WTC11 (cell line): ENCODE results near the gene ELMO3. TPM values are rescaled to one million over a fixed set of nuclear protein-coding genes. Genes with fewer than 3 reads are reported as not detected.

ENCODE experiments used
- ATAC-seq: fragments of 200-7000 bp; cut with Tn5 transposase; 2 replicates; pipeline ENCODE4 v1.10.0; 2021; ENCODE audit warnings: mild to moderate bottlenecking, moderate library complexity
- CTCF ChIA-PET: fragments of 300-600 bp; sonication (Branson Sonifier 250); formaldehyde crosslinking; loops from one replicate; lab custom pipeline; 2021; ENCODE audit warnings: antibody characterized with exemption; lab: Charles Lee
- POLR2A ChIA-PET: fragments of 350-600 bp; sonication (Branson Sonifier 250); formaldehyde crosslinking; loops from one replicate; lab custom pipeline; 2021; ENCODE audit warnings: antibody characterized with exemption; lab: Charles Lee
- DNase-seq: peaks from one replicate; pipeline ENCODE4 v3.0.0; 2021; ENCODE audit warnings: low spot score
- H3K27ac Mint-ChIP-seq: 2 replicates; pipeline ENCODE4 v1.8.0; 2021; ENCODE audit warnings: mixed read lengths
- H3K27me3 Mint-ChIP-seq: 2 replicates; pipeline ENCODE4 v1.8.0; 2021; ENCODE audit warnings: low read depth, mild to moderate bottlenecking, moderate library complexity, mixed read lengths
- H3K36me3 Mint-ChIP-seq: 2 replicates; pipeline ENCODE4 v1.8.0; 2021; ENCODE audit warnings: mixed read lengths
- H3K4me1 Mint-ChIP-seq: 2 replicates; pipeline ENCODE4 v1.8.0; 2022; ENCODE audit warnings: mixed read lengths
- H3K4me3 Mint-ChIP-seq: 2 replicates; pipeline ENCODE4 v1.8.0; 2021; ENCODE audit warnings: mild to moderate bottlenecking, moderate library complexity, mixed read lengths
- H3K9me3 Mint-ChIP-seq: 2 replicates; pipeline ENCODE4 v1.8.0; 2021; ENCODE audit warnings: mixed read lengths
- AR ChIP-seq: fragments of 250-450 bp; sonication (Bioruptor Pico); IDR thresholded peaks from 2 replicates; pipeline ENCODE4 v1.9.0; 2021; ENCODE audit warnings: mild to moderate bottlenecking
- CREB1 ChIP-seq: sonication (generic); formaldehyde crosslinking; IDR thresholded peaks from 2 replicates; pipeline ENCODE4 v1.8.0; 2023; ENCODE audit warnings: mild to moderate bottlenecking, missing genetic modification reagents
- ELF4 ChIP-seq: sonication (generic); formaldehyde crosslinking; IDR thresholded peaks from 2 replicates; pipeline ENCODE4 v1.8.1; 2022; ENCODE audit warnings: low read depth, mild to moderate bottlenecking, moderate library complexity, missing genetic modification reagents
- ETV6 ChIP-seq: sonication (generic); formaldehyde crosslinking; IDR thresholded peaks from 2 replicates; pipeline ENCODE4 v1.8.1; 2022; ENCODE audit warnings: mild to moderate bottlenecking, missing genetic modification reagents
- FOXK1 ChIP-seq: sonication (generic); formaldehyde crosslinking; IDR thresholded peaks from 2 replicates; pipeline ENCODE4 v1.8.0; 2022; ENCODE audit warnings: mild to moderate bottlenecking, moderate library complexity, missing genetic modification reagents
- GRHL2 ChIP-seq: fragments of 250-450 bp; sonication (Bioruptor Pico); IDR thresholded peaks from 2 replicates; pipeline ENCODE4 v1.8.0; 2022; ENCODE audit warnings: mild to moderate bottlenecking, moderate library complexity; ENCODE audit not compliant: insufficient replicate concordance, severe bottlenecking
- HMGA2 ChIP-seq: fragments of 250-450 bp; sonication (Bioruptor Pico); IDR thresholded peaks from 2 replicates; pipeline ENCODE4 v1.4.0; 2021; ENCODE audit warnings: mild to moderate bottlenecking, moderate library complexity
- NFYB ChIP-seq: sonication (generic); formaldehyde crosslinking; conservative IDR thresholded peaks from 2 replicates; pipeline ENCODE4 v1.8.0; 2022; ENCODE audit warnings: low read depth, missing genetic modification reagents
- NR1H2 ChIP-seq: sonication (generic); formaldehyde crosslinking; IDR thresholded peaks from 2 replicates; pipeline ENCODE4 v1.9.0; 2021; ENCODE audit warnings: mild to moderate bottlenecking, moderate library complexity, missing genetic modification reagents
- NR2C2 ChIP-seq: sonication (generic); formaldehyde crosslinking; IDR thresholded peaks from 2 replicates; pipeline ENCODE4 v1.8.0; 2022; ENCODE audit warnings: mild to moderate bottlenecking, missing genetic modification reagents
- ZNF416 ChIP-seq: fragments of 250-450 bp; sonication (Bioruptor Pico); IDR thresholded peaks from 2 replicates; pipeline ENCODE4 v1.9.0; 2021; ENCODE audit warnings: mild to moderate bottlenecking, inconsistent platforms
- ZNF423 ChIP-seq: fragments of 250-450 bp; sonication (Bioruptor Pico); IDR thresholded peaks from 2 replicates; pipeline ENCODE4 v2.1.2; 2022; ENCODE audit warnings: mild to moderate bottlenecking, moderate library complexity
- total RNA-seq: library from RNA; stranded (reverse); gene quantifications from 3 replicates; pipeline ENCODE4 v1.2.3, GENCODE V29; 2021
- TF ChIP-seq, protein P1 (sequence below): sonication (generic); formaldehyde crosslinking; conservative IDR thresholded peaks from 2 replicates; pipeline ENCODE4 v1.8.1; 2023; ENCODE audit warnings: mild to moderate bottlenecking, low read depth, missing genetic modification reagents, moderate library complexity
- TF ChIP-seq, protein P2 (sequence below): sonication (generic); formaldehyde crosslinking; IDR thresholded peaks from 2 replicates; pipeline ENCODE4 v1.8.0; 2023; ENCODE audit warnings: mild to moderate bottlenecking, missing genetic modification reagents
- TF ChIP-seq, protein P3 (sequence below): sonication (generic); formaldehyde crosslinking; IDR thresholded peaks from 2 replicates; pipeline ENCODE4 v1.8.1; 2022; ENCODE audit warnings: low read depth, missing genetic modification reagents, borderline replicate concordance

Gene ELMO3
- total RNA-seq, 1 experiment from 2014 or later = 13.6 TPM

- CTCF ChIA-PET = interaction anchor here (0.8 to 1.8 kb wide), 5 partner anchors 18 to 185 kb away, joined by 3 to 7 read pairs (median 4); no protein-coding TSS in a partner anchor
- H3K27ac Mint-ChIP-seq = no peak overlapping the region
Observed at GRCh38 chr16:67202956-67203493, 4.1 kb downstream of the ELMO3 start.

GRCh38 chr16:67204076-67204475, 5.1 kb downstream of the ELMO3 start:
- Mint-ChIP-seq H3K4me1 (peaks cover 3% of the 10 kb centered on the region), H3K27ac (no peak overlapping the region), H3K9me3 (no peaks in the 10 kb centered on the region), H3K4me3 (no peak overlapping the region), H3K27me3 (no peaks in the 10 kb centered on the region), H3K36me3 (peaks cover 2% of the 10 kb centered on the region; the same call in 1 of the 2 replicates)
- no peak for DNase-seq
- no peak for ATAC-seq
- TF ChIP-seq AR (no peak), CREB1 (CRISPR knock-in tag) (no peak), NR1H2 (CRISPR knock-in tag) (no peak), ZNF416 (CRISPR knock-in tag) (no peak), ETV6 (CRISPR knock-in tag) (no peak), NR2C2 (CRISPR knock-in tag) (no peak), ELF4 (CRISPR knock-in tag) (no peak), ZNF423 (CRISPR knock-in tag) (no peak)
- TF ChIP-seq, protein P1, sequence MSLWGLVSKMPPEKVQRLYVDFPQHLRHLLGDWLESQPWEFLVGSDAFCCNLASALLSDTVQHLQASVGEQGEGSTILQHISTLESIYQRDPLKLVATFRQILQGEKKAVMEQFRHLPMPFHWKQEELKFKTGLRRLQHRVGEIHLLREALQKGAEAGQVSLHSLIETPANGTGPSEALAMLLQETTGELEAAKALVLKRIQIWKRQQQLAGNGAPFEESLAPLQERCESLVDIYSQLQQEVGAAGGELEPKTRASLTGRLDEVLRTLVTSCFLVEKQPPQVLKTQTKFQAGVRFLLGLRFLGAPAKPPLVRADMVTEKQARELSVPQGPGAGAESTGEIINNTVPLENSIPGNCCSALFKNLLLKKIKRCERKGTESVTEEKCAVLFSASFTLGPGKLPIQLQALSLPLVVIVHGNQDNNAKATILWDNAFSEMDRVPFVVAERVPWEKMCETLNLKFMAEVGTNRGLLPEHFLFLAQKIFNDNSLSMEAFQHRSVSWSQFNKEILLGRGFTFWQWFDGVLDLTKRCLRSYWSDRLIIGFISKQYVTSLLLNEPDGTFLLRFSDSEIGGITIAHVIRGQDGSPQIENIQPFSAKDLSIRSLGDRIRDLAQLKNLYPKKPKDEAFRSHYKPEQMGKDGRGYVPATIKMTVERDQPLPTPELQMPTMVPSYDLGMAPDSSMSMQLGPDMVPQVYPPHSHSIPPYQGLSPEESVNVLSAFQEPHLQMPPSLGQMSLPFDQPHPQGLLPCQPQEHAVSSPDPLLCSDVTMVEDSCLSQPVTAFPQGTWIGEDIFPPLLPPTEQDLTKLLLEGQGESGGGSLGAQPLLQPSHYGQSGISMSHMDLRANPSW = no peak
- TF ChIP-seq, protein P2, sequence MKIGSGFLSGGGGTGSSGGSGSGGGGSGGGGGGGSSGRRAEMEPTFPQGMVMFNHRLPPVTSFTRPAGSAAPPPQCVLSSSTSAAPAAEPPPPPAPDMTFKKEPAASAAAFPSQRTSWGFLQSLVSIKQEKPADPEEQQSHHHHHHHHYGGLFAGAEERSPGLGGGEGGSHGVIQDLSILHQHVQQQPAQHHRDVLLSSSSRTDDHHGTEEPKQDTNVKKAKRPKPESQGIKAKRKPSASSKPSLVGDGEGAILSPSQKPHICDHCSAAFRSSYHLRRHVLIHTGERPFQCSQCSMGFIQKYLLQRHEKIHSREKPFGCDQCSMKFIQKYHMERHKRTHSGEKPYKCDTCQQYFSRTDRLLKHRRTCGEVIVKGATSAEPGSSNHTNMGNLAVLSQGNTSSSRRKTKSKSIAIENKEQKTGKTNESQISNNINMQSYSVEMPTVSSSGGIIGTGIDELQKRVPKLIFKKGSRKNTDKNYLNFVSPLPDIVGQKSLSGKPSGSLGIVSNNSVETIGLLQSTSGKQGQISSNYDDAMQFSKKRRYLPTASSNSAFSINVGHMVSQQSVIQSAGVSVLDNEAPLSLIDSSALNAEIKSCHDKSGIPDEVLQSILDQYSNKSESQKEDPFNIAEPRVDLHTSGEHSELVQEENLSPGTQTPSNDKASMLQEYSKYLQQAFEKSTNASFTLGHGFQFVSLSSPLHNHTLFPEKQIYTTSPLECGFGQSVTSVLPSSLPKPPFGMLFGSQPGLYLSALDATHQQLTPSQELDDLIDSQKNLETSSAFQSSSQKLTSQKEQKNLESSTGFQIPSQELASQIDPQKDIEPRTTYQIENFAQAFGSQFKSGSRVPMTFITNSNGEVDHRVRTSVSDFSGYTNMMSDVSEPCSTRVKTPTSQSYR = no peak
- POLR2A ChIA-PET = no interaction called here
- CTCF ChIA-PET = interaction anchor here (0.7 to 1.0 kb wide), 2 partner anchors 19 to 42 kb away, joined by 3 read pairs; no protein-coding TSS in a partner anchor

More at GRCh38 chr16:67202956-67203493, 4.1 kb downstream of the ELMO3 start:
- Mint-ChIP-seq H3K27me3 (no peaks in the 10 kb centered on the region), H3K4me1 (peaks cover 9% of the 10 kb centered on the region), H3K9me3 (no peaks in the 10 kb centered on the region), H3K36me3 (peaks cover 2% of the 10 kb centered on the region; the same call in 1 of the 2 replicates), H3K4me3 (no peak overlapping the region)
- TF ChIP-seq NFYB (CRISPR knock-in tag) (no peak), GRHL2 (no peak), FOXK1 (CRISPR knock-in tag) (no peak), AR (no peak), HMGA2 (no peak)
- TF ChIP-seq, protein P3, sequence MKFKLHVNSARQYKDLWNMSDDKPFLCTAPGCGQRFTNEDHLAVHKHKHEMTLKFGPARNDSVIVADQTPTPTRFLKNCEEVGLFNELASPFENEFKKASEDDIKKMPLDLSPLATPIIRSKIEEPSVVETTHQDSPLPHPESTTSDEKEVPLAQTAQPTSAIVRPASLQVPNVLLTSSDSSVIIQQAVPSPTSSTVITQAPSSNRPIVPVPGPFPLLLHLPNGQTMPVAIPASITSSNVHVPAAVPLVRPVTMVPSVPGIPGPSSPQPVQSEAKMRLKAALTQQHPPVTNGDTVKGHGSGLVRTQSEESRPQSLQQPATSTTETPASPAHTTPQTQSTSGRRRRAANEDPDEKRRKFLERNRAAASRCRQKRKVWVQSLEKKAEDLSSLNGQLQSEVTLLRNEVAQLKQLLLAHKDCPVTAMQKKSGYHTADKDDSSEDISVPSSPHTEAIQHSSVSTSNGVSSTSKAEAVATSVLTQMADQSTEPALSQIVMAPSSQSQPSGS (CRISPR knock-in tag) = no peak
- DNase-seq (no peak), ATAC-seq (no peak)
- POLR2A ChIA-PET = no interaction called here
